ENCODE measurements around the gene RAD51B.

The RAD51B gene

GRCh38 chr14:68328509-68328908 is 508.9 kb downstream of the RAD51B start:
- H3K4me1 Mint-ChIP-seq, result peaks cover 27% of the 10 kb centered on the region
- H3K9me3 Mint-ChIP-seq, result no peaks in the 10 kb centered on the region

DNA sequence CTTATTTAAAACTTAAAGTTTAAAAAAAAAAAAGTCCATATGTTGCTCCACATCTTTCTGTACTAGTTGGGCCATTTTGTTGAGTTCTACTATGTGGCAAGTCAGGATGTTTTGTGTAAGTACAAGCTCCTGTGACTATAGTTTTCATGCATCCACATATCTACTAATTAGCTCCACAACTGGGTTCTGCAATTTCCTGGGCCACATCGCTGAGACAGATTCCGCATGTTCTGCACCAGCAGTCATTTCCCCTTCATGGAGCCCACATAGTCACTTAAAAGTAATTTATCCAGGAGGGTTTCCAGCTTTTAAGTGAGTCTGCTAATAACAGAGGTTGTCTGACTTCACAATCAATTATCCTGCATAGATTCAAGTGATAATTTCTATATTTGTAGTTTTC is 511.8 kb downstream of the RAD51B start:
- Mint-ChIP-seq H3K4me1 (peaks cover 27% of the 10 kb centered on the region), H3K36me3 (ENCODE audit: low read depth) (no peaks in the 10 kb centered on the region), H3K9me3 (no peaks in the 10 kb centered on the region), H3K27me3 (ENCODE audit: low read depth) (no peaks in the 10 kb centered on the region), H3K27ac (peak overlapping the region; percentile 84 to 93 (median 92)), H3K4me3 (no peak overlapping the region)
- TF ChIP-seq, protein P1, sequence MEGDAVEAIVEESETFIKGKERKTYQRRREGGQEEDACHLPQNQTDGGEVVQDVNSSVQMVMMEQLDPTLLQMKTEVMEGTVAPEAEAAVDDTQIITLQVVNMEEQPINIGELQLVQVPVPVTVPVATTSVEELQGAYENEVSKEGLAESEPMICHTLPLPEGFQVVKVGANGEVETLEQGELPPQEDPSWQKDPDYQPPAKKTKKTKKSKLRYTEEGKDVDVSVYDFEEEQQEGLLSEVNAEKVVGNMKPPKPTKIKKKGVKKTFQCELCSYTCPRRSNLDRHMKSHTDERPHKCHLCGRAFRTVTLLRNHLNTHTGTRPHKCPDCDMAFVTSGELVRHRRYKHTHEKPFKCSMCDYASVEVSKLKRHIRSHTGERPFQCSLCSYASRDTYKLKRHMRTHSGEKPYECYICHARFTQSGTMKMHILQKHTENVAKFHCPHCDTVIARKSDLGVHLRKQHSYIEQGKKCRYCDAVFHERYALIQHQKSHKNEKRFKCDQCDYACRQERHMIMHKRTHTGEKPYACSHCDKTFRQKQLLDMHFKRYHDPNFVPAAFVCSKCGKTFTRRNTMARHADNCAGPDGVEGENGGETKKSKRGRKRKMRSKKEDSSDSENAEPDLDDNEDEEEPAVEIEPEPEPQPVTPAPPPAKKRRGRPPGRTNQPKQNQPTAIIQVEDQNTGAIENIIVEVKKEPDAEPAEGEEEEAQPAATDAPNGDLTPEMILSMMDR (IDR thresholded peaks at IDR 0.05; ENCODE audit: unreplicated experiment in 3 of 3), result no peak

More at GRCh38 chr14:68328509-68328908, 508.9 kb downstream of the RAD51B start:
- TF ChIP-seq, protein P1 (IDR thresholded peaks at IDR 0.05; ENCODE audit: unreplicated experiment in 3 of 3), result no peak
- Mint-ChIP-seq H3K4me3 (no peak overlapping the region), H3K36me3 (ENCODE audit: low read depth) (no peaks in the 10 kb centered on the region), H3K27me3 (ENCODE audit: low read depth) (no peaks in the 10 kb centered on the region), H3K27ac (peak overlapping the region in 1 of 3 experiments; percentile 11)

- Mint-ChIP-seq H3K4me3 (no peak overlapping the region), H3K36me3 (ENCODE audit: low read depth) (no peaks in the 10 kb centered on the region), H3K27ac (peak overlapping the region; percentile 84 to 93 (median 92)), H3K27me3 (ENCODE audit: low read depth) (no peaks in the 10 kb centered on the region), H3K9me3 (no peaks in the 10 kb centered on the region), H3K4me1 (peaks cover 27% of the 10 kb centered on the region)
- TF ChIP-seq, protein P1 (IDR thresholded peaks at IDR 0.05; ENCODE audit: unreplicated experiment in 3 of 3), result no peak
Observed at GRCh38 chr14:68331991-68332390, 512.4 kb downstream of the RAD51B start.

DNA sequence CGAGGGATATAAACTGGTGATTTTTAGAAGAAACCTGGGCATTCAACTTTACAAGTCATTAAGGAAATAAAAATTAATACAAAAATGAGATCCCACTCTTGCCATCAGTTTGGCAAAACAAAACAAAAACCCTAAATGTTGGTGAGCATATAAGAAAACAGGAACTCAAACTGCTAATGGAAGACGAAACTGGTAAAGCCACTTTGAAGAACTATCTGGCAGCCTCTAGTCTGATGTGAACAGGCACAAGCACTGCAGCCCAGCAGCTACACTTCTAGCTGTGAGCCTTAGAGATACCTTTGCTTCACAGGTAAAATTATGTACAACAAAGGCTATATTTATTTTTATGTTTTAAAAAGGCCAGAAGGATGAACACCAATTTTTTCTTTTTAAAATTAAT is 513.7 kb downstream of the RAD51B start:
- Mint-ChIP-seq H3K27ac (peak overlapping the region; percentile 84 to 93 (median 92)), H3K27me3 (ENCODE audit: low read depth) (no peaks in the 10 kb centered on the region), H3K4me1 (peaks cover 27% of the 10 kb centered on the region), H3K9me3 (no peaks in the 10 kb centered on the region), H3K4me3 (no peak overlapping the region), H3K36me3 (ENCODE audit: low read depth) (no peaks in the 10 kb centered on the region)
- TF ChIP-seq, protein P1 (IDR thresholded peaks at IDR 0.05; ENCODE audit: unreplicated experiment in 3 of 3), result no peak

DNA sequence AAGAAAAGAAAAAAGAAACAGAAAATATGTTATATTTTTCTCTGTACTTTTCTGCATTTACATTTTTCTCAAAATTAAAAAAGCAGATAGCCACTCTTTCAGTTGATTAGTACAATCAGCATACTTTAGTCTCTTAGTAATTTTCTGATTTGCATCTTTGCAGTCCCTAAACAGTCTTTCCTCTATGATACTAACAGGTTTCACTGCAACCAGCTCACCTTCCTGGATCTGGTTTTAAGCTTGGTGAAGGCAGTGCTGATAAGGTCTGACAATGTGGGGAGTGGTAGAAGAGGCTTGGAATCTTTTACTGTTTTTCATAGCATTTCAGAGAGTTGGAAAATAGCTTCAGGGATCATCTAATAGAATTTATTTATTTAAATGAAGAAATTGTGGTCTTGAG is 515.7 kb downstream of the RAD51B start:
- no peak overlapping the region for H3K4me3 Mint-ChIP-seq
- no peaks in the 10 kb centered on the region for H3K36me3 Mint-ChIP-seq (ENCODE audit: low read depth)
- H3K4me1 Mint-ChIP-seq, result peaks cover 22% of the 10 kb centered on the region
- TF ChIP-seq, protein P1 (IDR thresholded peaks at IDR 0.05; ENCODE audit: unreplicated experiment in 3 of 3), result no peak
- no peaks in the 10 kb centered on the region for H3K27me3 Mint-ChIP-seq (ENCODE audit: low read depth)
- H3K27ac Mint-ChIP-seq, result no peak overlapping the region
- no peaks in the 10 kb centered on the region for H3K9me3 Mint-ChIP-seq

- no peak overlapping the region for H3K4me3 Mint-ChIP-seq
- no peaks in the 10 kb centered on the region for H3K27me3 Mint-ChIP-seq (ENCODE audit: low read depth)
- TF ChIP-seq, protein P1 (IDR thresholded peaks at IDR 0.05; ENCODE audit: unreplicated experiment in 3 of 3), result no peak
- H3K36me3 Mint-ChIP-seq (ENCODE audit: low read depth), result no peaks in the 10 kb centered on the region
- peak overlapping the region in 2 of 3 experiments; percentile 22 to 68 for H3K27ac Mint-ChIP-seq
- H3K4me1 Mint-ChIP-seq, result peaks cover 21% of the 10 kb centered on the region
- no peaks in the 10 kb centered on the region for H3K9me3 Mint-ChIP-seq
Observed at GRCh38 chr14:68336165-68336564, 516.6 kb downstream of the RAD51B start.

Measured in nephron (organoid).